ENCODE results near the gene RASSF8. TPM values are rescaled to one million over a fixed set of nuclear protein-coding genes. Genes with fewer than 3 reads are reported as not detected.

The RASSF8 gene
- total and polyA plus RNA-seq, 2 donors (not counting 3 experiments of a cell fraction or from before 2014, with no cell fraction given), result 11.1 to 59.3 TPM

- no TSS peak for BruUV-seq (replicated peaks)
- DNase-seq (ENCODE audit: low read depth, low spot score), result no peak
- FAIRE-seq, result no peak
- H3K4me3 ChIP-seq (replicated peaks in 1 of 3; ENCODE audit: insufficient read depth in 1 of 3, low read depth in 1 of 3, low read length in 3 of 3), result no peak overlapping the region
- no peaks in the 10 kb centered on the region for H3K36me3 ChIP-seq (ENCODE audit: control insufficient read depth in 2 of 2, extremely low read depth in 1 of 2, insufficient read depth in 2 of 2, low read length in 2 of 2)
- H2AFZ ChIP-seq (ENCODE audit: low read depth, low read length), result no peak overlapping the region
- ChIA-PET CTCF (interaction anchor here (0.7 to 1.2 kb wide), 2 partner anchors 10 to 18 kb away, joined by 3 to 5 read pairs; no protein-coding TSS in a partner anchor), POLR2A (no interaction called here)
- no peaks in the 10 kb centered on the region for H3K9me3 ChIP-seq (replicated peaks; ENCODE audit: control insufficient read depth, insufficient read depth, low read length)
- intact Hi-C loops (cut with micrococcal nuclease) (no loop called here), dilution Hi-C loops (cut with MboI; ENCODE audit: extremely low pct_ligation_motif_present, low sequenced_read_pairs) (no loop called here)
- no peaks in the 10 kb centered on the region for H3K27me3 ChIP-seq (ENCODE audit: control insufficient read depth in 2 of 2, insufficient read depth in 2 of 2, low read length in 2 of 2)
- H3K4me2 ChIP-seq (ENCODE audit: insufficient read depth, low read length), result no peak overlapping the region
- H3K9me1 ChIP-seq (replicated peaks; ENCODE audit: control insufficient read depth, extremely low read depth, insufficient read depth, low read length), result no peaks in the 10 kb centered on the region
- no peak for TF ChIP-seq POLR2AphosphoS5 (IDR thresholded peaks at IDR 0.05; ENCODE audit: insufficient read depth, low read depth, low read length)
- no peak for TF ChIP-seq MAX (IDR thresholded peaks at IDR 0.05; ENCODE audit: insufficient read depth, insufficient read length)
- TF ChIP-seq MYC (IDR thresholded peaks at IDR 0.05; ENCODE audit: low read depth, low read length), result no peak
- TF ChIP-seq EZH2 (IDR thresholded peaks at IDR 0.05; ENCODE audit: borderline replicate concordance, low read depth, low read length, severe bottlenecking), result no peak
- no peak for TF ChIP-seq POLR2A (IDR thresholded peaks at IDR 0.05; ENCODE audit: low read depth, low read length)
- no peak for TF ChIP-seq CTCF (IDR thresholded peaks at IDR 0.05; ENCODE audit: extremely low read depth in 1 of 2, insufficient read depth in 1 of 2, low read depth in 1 of 2, low read length in 2 of 2)
- no peak for TF ChIP-seq FOS (IDR thresholded peaks at IDR 0.05; ENCODE audit: borderline replicate concordance, insufficient read depth, low read length)
- TF ChIP-seq GATA2 (IDR thresholded peaks at IDR 0.05; ENCODE audit: insufficient read depth, insufficient read length, low read depth, low read length), result no peak
- TF ChIP-seq JUN (IDR thresholded peaks at IDR 0.05; ENCODE audit: borderline replicate concordance, insufficient read depth, insufficient read length, low read depth), result no peak
- H3K9ac ChIP-seq (replicated peaks; ENCODE audit: extremely low read depth, insufficient read depth, low read length), result no peak overlapping the region
- H3K27ac ChIP-seq (ENCODE audit: insufficient read depth, low read depth, low read length), result no peak overlapping the region
- H4K20me1 ChIP-seq (replicated peaks; ENCODE audit: control insufficient read depth, extremely low read depth, insufficient read depth, low read length), result no peaks in the 10 kb centered on the region
- no peaks in the 10 kb centered on the region for H3K79me2 ChIP-seq (ENCODE audit: control insufficient read depth, insufficient read depth, low read length)
- H3K4me1 ChIP-seq (ENCODE audit: control insufficient read depth, extremely low read depth, insufficient read depth, low read length), result no peaks in the 10 kb centered on the region
Measured at GRCh38 chr12:26101763-26102162, 143.3 kb downstream of the RASSF8 start.

All from endothelial cell of umbilical vein (primary cell).